HEK293T (cell line): ENCODE data around the gene LRRC43.

ENCODE experiments used
- BHLHE40 ChIP-seq: fragments of 450-650 bp; IDR thresholded peaks from 2 replicates; pipeline ENCODE4 v1.6.1; 2016; ENCODE audit warnings: mild to moderate bottlenecking, moderate library complexity, borderline replicate concordance
- FOXM1 ChIP-seq: fragments of 450-650 bp; IDR thresholded peaks from 2 replicates; pipeline ENCODE4 v1.6.1; 2017; ENCODE audit warnings: mild to moderate bottlenecking, borderline replicate concordance
- HDGF ChIP-seq: fragments of 450-650 bp; IDR thresholded peaks from 2 replicates; pipeline ENCODE4 v1.6.1; 2017; ENCODE audit warnings: antibody characterized with exemption, borderline replicate concordance
- L3MBTL2 ChIP-seq: fragments of 450-650 bp; conservative IDR thresholded peaks from 2 replicates; pipeline ENCODE4 v1.6.1; 2016; ENCODE audit warnings: mild to moderate bottlenecking
- LEF1 ChIP-seq: fragments of 450-650 bp; IDR thresholded peaks from 2 replicates; pipeline ENCODE4 v1.6.1; 2017; ENCODE audit warnings: mild to moderate bottlenecking, borderline replicate concordance
- TARDBP ChIP-seq: fragments of 450-650 bp; IDR thresholded peaks from 2 replicates; pipeline ENCODE4 v1.6.1; 2016

DNA sequence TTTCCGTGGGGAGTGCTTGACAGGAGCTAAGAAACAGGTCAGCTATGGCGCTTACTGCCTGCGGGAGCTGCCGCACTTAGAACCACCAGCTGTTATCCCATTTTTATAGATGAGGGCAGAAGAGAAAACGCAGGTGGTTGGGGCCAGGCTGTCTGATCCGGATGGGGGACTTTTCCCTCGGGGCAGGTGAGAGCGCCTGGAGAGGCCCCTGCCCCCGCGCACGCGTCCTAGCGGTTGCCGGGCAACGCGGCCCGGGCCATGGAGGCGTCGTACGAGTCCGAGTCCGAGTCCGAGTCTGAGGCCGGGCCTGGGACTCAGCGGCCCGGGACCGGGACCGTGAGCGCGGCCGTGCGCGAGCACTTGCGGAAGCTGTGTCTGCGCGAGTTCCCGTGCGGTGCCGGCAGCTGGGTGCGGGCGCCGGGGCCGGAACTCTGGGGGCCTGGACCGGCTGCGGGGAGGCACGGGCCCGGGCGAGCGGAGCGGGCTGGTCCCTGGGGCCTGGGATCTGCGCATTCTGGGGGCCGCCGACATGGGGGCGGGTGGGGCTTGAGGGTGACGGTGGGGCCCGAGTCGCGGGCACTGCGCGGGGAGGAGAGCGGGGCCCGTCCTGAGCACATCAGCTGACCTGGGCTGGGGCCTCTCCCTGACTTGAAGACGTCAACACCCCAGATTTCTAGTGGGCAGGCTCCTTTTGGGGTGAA lies at the start of gene LRRC43:
- TF ChIP-seq LEF1 = no peak
- no peak for TF ChIP-seq BHLHE40
- TF ChIP-seq HDGF = no peak
- no peak for TF ChIP-seq L3MBTL2
- no peak for TF ChIP-seq FOXM1
- no peak for TF ChIP-seq TARDBP
